Suprapubic skin (tissue), 4 donors: Measurements from ENCODE around the gene CXorf49. TPM values are rescaled to one million over a fixed set of nuclear protein-coding genes. Genes with fewer than 3 reads are reported as not detected.
"Not testable (repeated sequence)": the region's sequence is repeated elsewhere in the genome, so short reads cannot be mapped to it uniquely, and the experiment has no call there.

ENCODE experiments used
- DNase-seq, 2 donors: peaks; one replicate each; pipeline ENCODE4 v3.0.0-alpha.2; 2019; ENCODE audit warnings: low spot score in 2 of 2
- H3K27ac ChIP-seq: fragments of 200-600 bp; sonication (generic); one replicate; pipeline ENCODE4 v1.5.1; 2019
- H3K27me3 ChIP-seq: fragments of 200-600 bp; sonication (generic); one replicate; pipeline ENCODE4 v1.5.1; 2019
- H3K36me3 ChIP-seq: fragments of 200-600 bp; sonication (generic); one replicate; pipeline ENCODE4 v1.5.1; 2019
- H3K4me1 ChIP-seq: fragments of 200-600 bp; sonication (generic); one replicate; pipeline ENCODE4 v1.5.1; 2019
- H3K4me3 ChIP-seq: fragments of 200-600 bp; sonication (generic); one replicate; pipeline ENCODE4 v1.5.1; 2019; ENCODE audit warnings: mild to moderate bottlenecking
- H3K9me3 ChIP-seq: fragments of 200-600 bp; sonication (generic); one replicate; pipeline ENCODE4 v1.5.1; 2019
- WGBS: methylation state at CpG from one replicate; pipeline ENCODE4 v1.1.5; 2018; 5-methylcytosine and 5-hydroxymethylcytosine counted together
- total RNA-seq, 4 donors: library from RNA; depleted of rRNA; stranded (reverse); fragments of >200 nt; gene quantifications; one replicate each; pipeline ENCODE4 v1.1.0, GENCODE V29; 2016

CXorf49 gene
- not detected for total RNA-seq

- H3K4me1 ChIP-seq, H3K9me3 ChIP-seq, H3K27me3 ChIP-seq, H3K36me3 ChIP-seq, H3K4me3 ChIP-seq, DNase-seq, H3K27ac ChIP-seq: not testable (repeated sequence)
- no CpG with 5 or more reads among the region's 30 CpGs for WGBS
These were observed at the start of gene CXorf49 for GRCh38 chrX:71718185-71718584. Gene CXorf49, minus strand, starts transcription at chrX:71718285. Its CDS starts 134 bp downstream, at chrX:71718151.

GRCh38 chrX:71767134-71767533, 49.0 kb upstream of the CXorf49 start:
- no CpG with 5 or more reads among the region's 14 CpGs for WGBS
- not testable (repeated sequence) for H3K4me3 ChIP-seq, H3K27ac ChIP-seq, H3K36me3 ChIP-seq, H3K9me3 ChIP-seq, H3K27me3 ChIP-seq, DNase-seq, H3K4me1 ChIP-seq

DNA sequence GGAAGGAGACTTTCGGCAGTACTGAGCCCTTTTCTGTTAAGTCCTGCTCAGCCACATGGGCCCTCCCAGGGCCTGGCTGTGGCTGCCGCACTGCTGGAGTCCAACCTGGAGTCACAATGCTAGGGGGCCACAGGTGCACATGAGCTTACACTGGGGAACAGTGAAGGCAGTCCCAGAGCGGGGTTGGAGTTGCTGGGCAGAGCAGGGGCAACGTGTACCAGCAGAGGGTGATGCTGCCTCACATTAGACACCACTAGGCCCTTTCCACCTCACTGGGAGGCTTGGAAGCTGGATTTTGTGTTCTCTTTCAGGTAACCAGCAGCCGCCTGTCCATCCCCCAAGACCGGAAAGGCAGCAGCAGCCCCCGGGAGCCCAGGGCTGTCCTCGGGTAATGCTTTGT, 47.5 kb upstream of the CXorf49 start:
- H3K4me3 ChIP-seq, H3K27me3 ChIP-seq, H3K36me3 ChIP-seq, H3K27ac ChIP-seq, H3K4me1 ChIP-seq, H3K9me3 ChIP-seq, DNase-seq: not testable (repeated sequence)
- WGBS, result no CpG with 5 or more reads among the region's 8 CpGs

GRCh38 chrX:71764832-71765231, 46.7 kb upstream of the CXorf49 start:
- WGBS, result no CpG with 5 or more reads among the region's 11 CpGs
- not testable (repeated sequence) for DNase-seq, H3K36me3 ChIP-seq

GRCh38 chrX:71763049-71763448, 45.0 kb upstream of the CXorf49 start, which contains the start of gene CXorf49B:
Gene CXorf49B, plus strand, starts transcription at chrX:71763349. Its CDS starts 75 bp downstream, at chrX:71763424.
- H3K4me1 ChIP-seq, H3K27ac ChIP-seq, H3K9me3 ChIP-seq, H3K4me3 ChIP-seq, DNase-seq, H3K36me3 ChIP-seq, H3K27me3 ChIP-seq: not testable (repeated sequence)
- no CpG with 5 or more reads among the region's 34 CpGs for WGBS

More at GRCh38 chrX:71764832-71765231, 46.7 kb upstream of the CXorf49 start:
- not testable (repeated sequence) for H3K4me1 ChIP-seq, H3K4me3 ChIP-seq, H3K27me3 ChIP-seq, H3K27ac ChIP-seq, H3K9me3 ChIP-seq

GRCh38 chrX:71760688-71761281, 42.7 kb upstream of the CXorf49 start:
- H3K9me3 ChIP-seq, H3K36me3 ChIP-seq, H3K27ac ChIP-seq, DNase-seq, H3K27me3 ChIP-seq, H3K4me3 ChIP-seq, H3K4me1 ChIP-seq: not testable (repeated sequence)
- WGBS, result no CpG with 5 or more reads among the region's 20 CpGs

DNA sequence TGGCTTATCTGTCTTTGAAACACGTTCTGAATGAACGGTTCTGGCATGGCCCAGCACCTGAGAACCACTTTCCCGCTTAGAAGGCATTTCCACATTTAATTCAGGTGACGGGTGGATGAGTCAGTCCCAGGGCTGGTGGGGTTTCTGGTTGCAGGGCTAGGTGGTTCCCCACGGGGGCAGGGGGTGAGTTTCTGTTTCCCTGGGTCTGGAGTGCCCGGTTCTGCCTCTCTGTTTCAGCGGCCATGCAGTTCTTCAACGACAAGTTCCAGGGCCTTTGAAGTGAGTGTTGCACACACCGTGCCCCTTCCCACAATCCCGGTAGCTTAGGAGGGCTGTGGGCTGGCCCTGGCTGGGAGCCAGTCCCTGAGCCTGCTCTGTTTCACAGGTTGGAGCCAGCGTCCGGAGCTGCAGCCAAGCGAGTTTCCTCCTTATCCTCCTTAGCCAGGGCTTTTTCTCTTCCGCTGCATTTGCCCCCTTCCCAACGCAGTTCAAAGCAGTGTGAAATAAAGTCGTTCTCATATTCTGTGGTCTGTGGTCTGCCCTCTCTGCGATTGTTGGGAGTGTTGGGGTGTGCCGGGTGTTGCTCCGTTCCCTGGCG, 2.3 kb upstream of the CXorf49 start:
- not testable (repeated sequence) for H3K27ac ChIP-seq, DNase-seq, H3K36me3 ChIP-seq, H3K27me3 ChIP-seq, H3K9me3 ChIP-seq, H3K4me3 ChIP-seq, H3K4me1 ChIP-seq
- WGBS, result no CpG with 5 or more reads among the region's 20 CpGs

- no CpG with 5 or more reads among the region's 30 CpGs for WGBS
- not testable (repeated sequence) for DNase-seq, H3K27ac ChIP-seq, H3K4me3 ChIP-seq, H3K4me1 ChIP-seq, H3K27me3 ChIP-seq, H3K36me3 ChIP-seq, H3K9me3 ChIP-seq
These were observed 1.1 kb upstream of the CXorf49 start for GRCh38 chrX:71719195-71719594.

GRCh38 chrX:71716323-71716722, 1.8 kb downstream of the CXorf49 start:
- DNase-seq, H3K36me3 ChIP-seq, H3K4me3 ChIP-seq, H3K9me3 ChIP-seq, H3K27ac ChIP-seq, H3K4me1 ChIP-seq, H3K27me3 ChIP-seq: not testable (repeated sequence)
- WGBS, result no CpG with 5 or more reads among the region's 12 CpGs

DNA sequence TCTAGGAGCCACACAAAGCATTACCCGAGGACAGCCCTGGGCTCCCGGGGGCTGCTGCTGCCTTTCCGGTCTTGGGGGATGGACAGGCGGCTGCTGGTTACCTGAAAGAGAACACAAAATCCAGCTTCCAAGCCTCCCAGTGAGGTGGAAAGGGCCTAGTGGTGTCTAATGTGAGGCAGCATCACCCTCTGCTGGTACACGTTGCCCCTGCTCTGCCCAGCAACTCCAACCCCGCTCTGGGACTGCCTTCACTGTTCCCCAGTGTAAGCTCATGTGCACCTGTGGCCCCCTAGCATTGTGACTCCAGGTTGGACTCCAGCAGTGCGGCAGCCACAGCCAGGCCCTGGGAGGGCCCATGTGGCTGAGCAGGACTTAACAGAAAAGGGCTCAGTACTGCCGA, 2.5 kb downstream of the CXorf49 start:
- DNase-seq, H3K27me3 ChIP-seq, H3K27ac ChIP-seq, H3K36me3 ChIP-seq, H3K4me1 ChIP-seq, H3K4me3 ChIP-seq, H3K9me3 ChIP-seq: not testable (repeated sequence)
- no CpG with 5 or more reads among the region's 8 CpGs for WGBS

GRCh38 chrX:71714064-71714463, 4.0 kb downstream of the CXorf49 start:
- not testable (repeated sequence) for H3K36me3 ChIP-seq, H3K27me3 ChIP-seq, H3K9me3 ChIP-seq, H3K4me1 ChIP-seq, H3K27ac ChIP-seq, H3K4me3 ChIP-seq, DNase-seq
- no CpG with 5 or more reads among the region's 14 CpGs for WGBS

DNA sequence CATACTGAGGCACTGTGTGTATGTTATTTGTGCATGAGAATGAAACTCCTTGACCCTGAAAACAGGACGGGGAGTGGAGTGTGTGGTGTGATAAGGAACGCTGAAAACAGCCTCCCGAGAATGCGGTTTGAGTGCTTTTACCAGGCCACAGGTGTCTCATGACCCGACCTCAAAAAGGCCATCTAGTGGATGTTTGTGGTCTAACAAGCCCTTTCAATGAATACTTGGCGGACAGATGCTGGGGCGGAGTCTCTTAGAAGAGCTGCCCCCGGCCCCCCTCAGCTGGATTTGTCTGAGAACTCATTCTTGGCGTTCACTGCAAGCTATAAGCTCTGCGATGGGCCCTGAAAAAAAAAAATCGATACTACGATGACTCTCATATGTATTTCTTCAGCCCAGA, 15.2 kb downstream of the CXorf49 start:
- H3K4me1 ChIP-seq, H3K27me3 ChIP-seq, H3K36me3 ChIP-seq, H3K9me3 ChIP-seq, H3K4me3 ChIP-seq, DNase-seq, H3K27ac ChIP-seq: not testable (repeated sequence)
- WGBS, result no CpG with 5 or more reads among the region's 12 CpGs

DNA sequence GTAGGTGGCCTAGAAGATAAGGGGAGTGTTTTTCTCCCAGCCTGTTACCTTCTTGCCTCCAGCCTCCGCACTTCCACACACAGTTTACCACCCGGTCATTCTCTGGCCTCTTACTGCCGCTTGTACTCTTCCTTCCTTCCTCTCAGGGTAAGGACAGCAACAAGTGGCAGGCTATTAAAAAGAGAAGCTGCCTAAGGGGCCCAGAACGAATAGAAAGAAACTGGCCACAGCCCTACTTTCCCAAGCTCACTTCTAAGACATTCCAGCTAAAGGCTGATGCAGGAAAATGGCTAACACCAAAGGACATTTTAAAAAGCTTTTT, 19.1 kb downstream of the CXorf49 start:
- not testable (repeated sequence) for H3K27ac ChIP-seq, H3K9me3 ChIP-seq, H3K36me3 ChIP-seq, H3K27me3 ChIP-seq, H3K4me1 ChIP-seq, H3K4me3 ChIP-seq, DNase-seq
- WGBS, result no CpG with 5 or more reads among the region's 4 CpGs

- H3K27ac ChIP-seq, H3K9me3 ChIP-seq, DNase-seq, H3K4me1 ChIP-seq, H3K36me3 ChIP-seq, H3K27me3 ChIP-seq, H3K4me3 ChIP-seq: not testable (repeated sequence)
- no CpG with 5 or more reads among the region's 12 CpGs for WGBS
These were observed 19.6 kb downstream of the CXorf49 start for GRCh38 chrX:71698299-71699022.
